SK-N-SH treated with all-trans-retinoic acid at 6 μM for 48 hours (cell line): ENCODE measurements around the gene ST6GALNAC5.

Experiments
- ARNTL ChIP-seq: fragments of 450-650 bp; formaldehyde crosslinking; IDR thresholded peaks from 2 replicates; pipeline ENCODE4 v1.5.0; 2020; ENCODE audit warnings: low read depth, mild to moderate bottlenecking, moderate library complexity, borderline replicate concordance
- CREB5 ChIP-seq: fragments of 250-450 bp; sonication (Bioruptor Pico); IDR thresholded peaks from 2 replicates; pipeline ENCODE4 v1.5.1; 2020; ENCODE audit warnings: low read depth, mild to moderate bottlenecking, moderate library complexity
- GLIS3 ChIP-seq: fragments of 250-450 bp; sonication (Bioruptor Pico); IDR thresholded peaks from 2 replicates; pipeline ENCODE4 v1.5.0; 2020; ENCODE audit warnings: mild to moderate bottlenecking, moderate library complexity
- ISL1 ChIP-seq: fragments of 250-450 bp; sonication (Bioruptor Pico); IDR thresholded peaks from 2 replicates; pipeline ENCODE4 v2.1.2; 2022; ENCODE audit warnings: mild to moderate bottlenecking, moderate library complexity
- OSR1 ChIP-seq: fragments of 250-450 bp; sonication (Bioruptor Pico); IDR thresholded peaks from 2 replicates; pipeline ENCODE4 v1.8.0; 2022; ENCODE audit warnings: moderate library complexity, mild to moderate bottlenecking, inconsistent platforms
- POU6F1 ChIP-seq: fragments of 250-450 bp; sonication (Bioruptor Pico); IDR thresholded peaks from 2 replicates; pipeline ENCODE4 v1.8.0; 2021; ENCODE audit warnings: low read depth, mild to moderate bottlenecking, moderate library complexity, borderline replicate concordance
- RARB ChIP-seq: fragments of 250-450 bp; sonication (Bioruptor Pico); IDR thresholded peaks from 2 replicates; pipeline ENCODE4 v1.8.0; 2021; ENCODE audit warnings: mild to moderate bottlenecking, moderate library complexity
- SNAI2 ChIP-seq: fragments of 250-450 bp; sonication (Bioruptor Pico); IDR thresholded peaks from 2 replicates; pipeline ENCODE4 v1.5.0; 2020; ENCODE audit warnings: mild to moderate bottlenecking, moderate library complexity
- TCF4 ChIP-seq: fragments of 250-450 bp; sonication (Bioruptor Pico); IDR thresholded peaks from 2 replicates; pipeline ENCODE4 v1.8.0; 2021; ENCODE audit warnings: mild to moderate bottlenecking, moderate library complexity, borderline replicate concordance
- TSHZ2 ChIP-seq: fragments of 250-450 bp; sonication (Bioruptor Pico); IDR thresholded peaks from 2 replicates; pipeline ENCODE4 v1.5.0; 2020; ENCODE audit warnings: mild to moderate bottlenecking, moderate library complexity
- ZFP30 ChIP-seq: fragments of 450-650 bp; formaldehyde crosslinking; IDR thresholded peaks from 2 replicates; pipeline ENCODE4 v1.5.0; 2022; ENCODE audit warnings: mild to moderate bottlenecking, moderate library complexity

GRCh38 chr1:77103486-77103885 is 236.2 kb downstream of the ST6GALNAC5 start:
- TF ChIP-seq RARB (CRISPR knock-in tag) (no peak), OSR1 (CRISPR knock-in tag) (no peak), ISL1 (no peak), ZFP30 (CRISPR knock-in tag) (no peak), ARNTL (CRISPR knock-in tag) (no peak), TCF4 (CRISPR knock-in tag) (no peak), POU6F1 (no peak), GLIS3 (CRISPR knock-in tag) (no peak), SNAI2 (CRISPR knock-in tag) (no peak), TSHZ2 (CRISPR knock-in tag) (no peak), CREB5 (CRISPR knock-in tag) (no peak)
